Stimulated activated CD8-positive, alpha-beta memory T cell treated with anti-CD3 and anti-CD28 coated beads, Interleukin-7, amount 100 ng/mL, for 1 hour (primary cell): ENCODE measurements around the gene ERCC3.

Experiments used
- DNase-seq, 2 donors: peaks; one replicate each; pipeline ENCODE4 v3.0.0-alpha.2; 2020; ENCODE audit warnings: low read depth in 2 of 2

Gene ERCC3

GRCh38 chr2:127293748-127294562 is at the start of gene ERCC3:
Gene ERCC3, minus strand, starts transcription at chr2:127294144. Its CDS starts 63 bp downstream, at chr2:127294081.
- DNase-seq, result peak; percentile 56 to 58

DNA sequence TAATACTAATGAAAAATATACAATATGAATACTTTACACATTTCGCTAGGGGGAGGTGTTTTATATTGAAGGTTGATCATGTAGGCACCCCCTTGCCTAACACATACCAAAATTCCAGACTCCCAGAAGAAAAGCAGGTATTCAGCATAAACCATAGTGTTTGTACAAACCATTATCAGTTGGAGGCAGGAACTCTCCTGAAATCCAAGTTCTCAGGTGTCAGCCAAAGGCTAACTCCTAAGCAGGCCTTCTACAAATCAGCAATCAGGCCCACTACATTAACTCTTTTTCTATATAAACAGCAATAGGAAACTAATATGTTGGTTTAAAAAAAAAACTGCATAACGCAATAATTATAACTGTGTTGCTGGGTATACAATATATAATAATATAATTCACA is 49.3 kb upstream of the ERCC3 start:
- DNase-seq, result no peak

DNA sequence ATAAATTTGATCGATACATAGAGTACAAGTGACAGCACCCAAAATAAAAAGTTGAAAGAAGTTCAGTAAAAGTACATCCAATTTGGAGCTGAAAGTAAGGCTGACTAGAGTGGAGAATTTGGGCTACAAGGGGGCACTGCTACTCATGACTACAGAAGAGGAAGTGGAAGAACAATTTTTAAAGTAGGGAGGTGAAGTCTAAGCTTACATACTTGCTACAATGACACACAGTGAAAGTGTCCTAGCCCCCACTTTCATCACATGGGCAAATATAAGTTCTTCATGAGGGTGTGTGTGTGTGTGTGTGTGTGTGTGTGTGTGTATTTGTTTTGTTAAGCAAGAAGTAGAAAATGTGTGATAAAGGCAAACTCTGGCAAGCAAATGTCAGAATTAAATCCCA is 48.2 kb upstream of the ERCC3 start:
- DNase-seq, result no peak

- DNase-seq, result no peak
Measured at GRCh38 chr2:127332335-127332734, 38.4 kb upstream of the ERCC3 start.

- no peak for DNase-seq
Measured at GRCh38 chr2:127330753-127331152, 36.8 kb upstream of the ERCC3 start.

DNA sequence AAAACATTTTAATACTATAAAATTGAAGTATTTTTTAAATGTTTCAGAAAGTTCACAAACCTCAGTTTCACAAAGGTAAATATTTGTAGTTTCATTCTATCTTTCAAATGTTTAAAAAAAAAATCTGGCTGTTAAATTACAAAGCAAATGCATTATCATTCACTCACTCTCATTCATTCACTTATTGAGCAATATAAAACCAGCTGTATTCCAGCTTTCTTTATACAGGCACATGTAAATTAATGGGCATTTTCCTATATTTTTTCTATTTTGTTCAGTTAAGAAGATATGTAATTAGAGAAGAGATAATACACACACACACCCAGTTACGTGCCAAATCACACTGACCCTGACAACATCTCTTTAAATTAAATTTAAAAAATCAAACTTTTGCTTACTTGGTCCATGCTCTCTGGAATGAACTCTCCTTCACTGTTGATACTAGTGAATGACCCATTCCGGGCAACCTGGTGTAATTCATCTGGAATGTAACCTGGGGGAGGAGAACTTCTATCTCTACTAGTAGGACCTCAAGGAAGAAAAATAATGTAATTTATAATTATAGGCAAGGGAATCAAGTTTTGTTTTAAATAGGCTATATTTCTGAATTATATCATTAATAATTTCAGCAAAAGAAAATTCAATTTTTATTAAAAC is 32.5 kb upstream of the ERCC3 start:
- DNase-seq, result no peak

GRCh38 chr2:127324635-127325034 is 30.7 kb upstream of the ERCC3 start:
- DNase-seq, result no peak

DNA sequence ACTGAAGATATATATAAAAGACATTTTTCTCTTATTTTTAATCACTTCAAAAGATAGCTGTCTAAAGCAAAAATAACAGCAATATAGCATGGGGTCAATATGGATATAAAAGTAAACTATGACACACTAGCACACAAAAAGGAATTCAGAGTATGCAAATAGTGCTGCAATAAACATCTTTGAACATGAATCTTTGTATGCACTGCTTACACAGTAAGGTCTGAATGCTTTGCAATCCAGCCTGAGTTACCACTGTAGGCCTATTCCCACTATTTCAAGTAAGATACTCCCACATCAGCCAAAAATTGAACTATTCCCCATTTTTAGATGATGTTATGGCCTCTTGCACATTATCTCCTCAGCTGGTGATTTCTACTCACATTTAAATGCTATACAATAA is 27.4 kb upstream of the ERCC3 start:
- DNase-seq, result no peak

GRCh38 chr2:127320586-127321275 is 26.8 kb upstream of the ERCC3 start:
- no peak for DNase-seq

GRCh38 chr2:127320067-127320466 is 26.1 kb upstream of the ERCC3 start:
- no peak for DNase-seq

GRCh38 chr2:127314193-127314988 is 20.4 kb upstream of the ERCC3 start:
- no peak for DNase-seq

DNA sequence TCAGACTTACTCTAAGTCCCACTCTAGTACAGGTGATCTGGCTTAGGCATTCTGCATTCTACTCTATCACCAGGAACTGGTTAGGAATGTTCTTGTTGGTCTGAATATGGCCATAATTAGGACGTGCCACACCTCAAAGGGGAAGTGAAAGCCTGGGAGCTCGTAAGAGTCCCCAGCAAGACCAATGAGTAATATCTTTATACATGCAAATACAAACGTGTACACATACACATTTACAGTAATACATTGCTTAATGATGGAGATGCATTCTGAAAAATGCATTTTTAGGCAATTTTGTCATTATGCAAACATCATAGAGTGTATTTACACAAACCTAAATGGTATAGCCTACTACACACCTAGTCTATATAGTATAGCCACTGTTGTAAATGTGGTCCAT is 19.5 kb upstream of the ERCC3 start:
- DNase-seq, result no peak

DNA sequence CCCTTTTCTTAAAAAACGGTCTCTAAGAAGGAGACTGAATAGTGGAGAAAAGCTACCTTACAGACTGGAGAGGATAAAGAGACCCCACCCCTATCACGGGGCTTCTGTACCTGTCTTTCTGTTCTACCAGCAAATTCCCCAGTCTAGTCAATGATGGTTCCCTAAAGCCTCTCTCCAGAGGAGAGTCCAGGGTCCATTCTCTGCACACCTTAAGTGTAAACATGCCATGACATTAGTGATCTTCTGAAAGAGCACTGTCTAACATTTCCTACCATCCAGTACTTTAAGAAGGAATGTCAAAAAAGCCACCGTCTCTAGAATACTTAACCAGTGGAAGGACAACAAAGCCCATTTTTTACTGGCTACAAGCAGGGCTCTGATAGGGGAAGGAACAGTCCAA is 17.0 kb upstream of the ERCC3 start:
- no peak for DNase-seq

DNA sequence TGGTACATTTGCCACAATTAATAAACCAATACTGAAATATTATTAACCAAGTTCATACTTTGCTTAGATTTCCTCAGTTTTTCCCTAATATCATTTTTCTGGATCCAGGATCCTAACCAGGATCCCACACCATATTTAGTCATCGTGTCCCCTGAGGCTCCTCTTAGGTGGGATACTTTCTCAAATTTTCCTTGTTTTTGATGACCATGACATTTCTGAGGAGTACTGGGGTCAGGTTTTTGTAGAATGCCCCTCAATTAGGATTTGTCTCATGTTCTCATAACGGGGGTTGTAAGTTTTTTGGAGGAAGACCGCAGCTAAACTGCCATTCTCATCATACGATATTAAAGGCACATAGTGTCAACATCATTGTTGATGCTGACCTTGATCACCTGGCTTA is 15.5 kb upstream of the ERCC3 start:
- DNase-seq, result no peak

DNA sequence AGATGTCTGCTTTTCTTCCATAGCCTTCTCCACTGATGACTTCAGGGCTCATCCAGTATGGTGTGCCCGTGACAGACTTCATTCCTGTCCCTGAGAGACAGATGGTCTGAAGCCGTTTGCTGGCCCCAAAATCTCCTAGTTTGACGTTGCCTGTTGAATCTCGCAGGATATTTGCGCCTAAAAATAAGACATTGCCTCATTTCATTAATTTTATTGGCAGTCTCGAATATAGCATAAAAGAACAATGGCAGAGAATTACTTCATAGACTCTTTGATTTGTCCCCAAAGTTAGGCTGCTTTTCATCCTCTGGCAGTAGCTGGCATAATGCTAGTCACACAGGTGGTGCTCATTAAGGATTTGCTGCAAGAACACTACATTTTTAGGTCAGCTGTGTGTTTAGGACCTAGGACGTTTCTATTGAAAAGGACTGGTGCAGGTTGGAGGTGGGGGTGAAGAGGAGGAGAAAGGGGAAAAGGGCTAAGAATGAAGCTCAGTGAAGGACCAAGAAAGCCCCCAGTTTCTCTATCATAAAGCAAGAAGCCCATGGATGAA is 14.7 kb upstream of the ERCC3 start:
- no peak for DNase-seq

- no peak for DNase-seq
Measured at GRCh38 chr2:127305990-127306585, 12.1 kb upstream of the ERCC3 start.

DNA sequence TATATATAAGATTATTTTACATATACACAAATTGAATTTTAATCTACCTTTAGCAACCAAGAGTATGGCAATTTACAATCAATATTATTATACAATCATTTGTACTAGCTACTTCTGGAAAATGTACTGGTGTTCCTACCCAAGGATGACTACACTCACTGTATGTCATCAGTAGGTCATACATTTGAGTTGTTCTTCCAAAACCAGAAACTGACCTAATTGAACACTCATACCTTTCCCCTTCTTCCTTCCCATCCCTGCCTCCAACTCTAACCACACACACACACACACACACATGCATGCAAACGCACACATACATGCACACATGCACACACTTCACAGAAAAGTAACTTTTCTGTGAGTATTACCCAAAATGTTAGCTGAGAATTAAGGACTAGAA is 8.2 kb upstream of the ERCC3 start:
- DNase-seq, result no peak

DNA sequence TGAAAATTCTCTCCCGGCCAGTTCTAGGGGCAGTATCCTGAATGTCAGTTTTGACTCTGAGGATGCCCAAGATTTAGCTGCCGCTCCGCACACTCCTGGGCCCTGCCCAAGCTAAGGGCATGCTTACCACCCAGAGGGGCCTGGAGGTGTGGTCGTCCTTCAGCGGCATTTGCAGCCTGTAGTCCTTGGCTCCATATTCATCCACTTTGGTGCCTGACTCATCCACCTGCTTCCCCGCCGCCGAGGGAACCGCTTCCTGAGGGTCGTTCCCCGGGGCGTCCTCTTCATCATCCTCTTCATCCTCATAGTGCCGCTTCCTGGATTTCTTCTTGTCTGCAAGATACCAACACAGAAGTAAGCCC is 577 bp downstream of the ERCC3 start:
- no peak for DNase-seq

DNA sequence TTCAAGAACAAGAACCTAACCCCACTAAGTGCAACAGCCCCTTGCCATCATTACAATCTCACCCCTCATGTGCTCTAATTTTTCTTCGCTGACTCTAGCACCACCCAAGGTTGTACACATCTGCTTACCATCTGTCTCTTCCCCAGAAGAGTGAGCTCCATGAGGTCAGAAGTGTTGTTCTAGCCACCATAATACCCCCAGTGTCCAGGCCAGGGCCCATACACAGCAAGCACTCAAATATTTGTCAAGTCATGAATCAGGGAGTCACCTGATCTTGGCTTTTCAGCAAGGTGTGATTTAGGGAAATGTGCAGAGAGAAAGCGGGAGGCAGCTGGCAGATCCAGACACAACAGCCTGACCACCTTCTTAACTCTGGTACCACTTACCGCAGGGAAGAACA is 5.7 kb downstream of the ERCC3 start:
- DNase-seq, result no peak

DNA sequence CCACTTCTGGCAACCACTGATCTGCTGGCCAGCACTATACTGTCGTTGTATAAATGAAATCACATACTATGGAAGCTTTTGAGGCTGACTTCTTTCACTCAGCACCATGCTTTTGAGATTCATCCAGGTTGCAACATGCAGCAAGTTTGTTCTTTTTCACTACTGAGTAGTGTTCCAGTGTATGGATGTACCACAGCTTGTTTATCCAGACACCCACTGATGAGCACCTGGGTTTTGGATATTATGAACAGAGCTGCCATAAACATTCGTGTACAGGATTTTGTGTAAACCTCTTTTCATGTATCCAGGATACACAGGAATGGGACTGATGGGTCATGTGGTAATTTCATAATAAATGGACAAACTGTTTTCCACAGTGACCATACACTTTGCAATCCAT is 10.7 kb downstream of the ERCC3 start:
- DNase-seq, result no peak

- DNase-seq, result no peak
Measured at GRCh38 chr2:127280693-127281092, 13.3 kb downstream of the ERCC3 start.
